Middle frontal gyrus (tissue), 1 donor: Measurements from ENCODE around the gene ZNF391.
"Not testable (repeated sequence)": the region's sequence is repeated elsewhere in the genome, so short reads cannot be mapped to it uniquely, and the experiment has no call there.

Experiments
- DNase-seq: peaks from one replicate; pipeline ENCODE4 v3.0.0-alpha.2; 2015; ENCODE audit warnings: low spot score; ENCODE audit errors: extremely low spot score

ZNF391 gene

GRCh38 chr6:27388293-27389197 is at the start of gene ZNF391:
Gene ZNF391 (plus strand): TSS chr6:27388759. CDS start chr6:27400371, 11,612 bp downstream.
- DNase-seq: peak; percentile 75

- no peak for DNase-seq
These were observed 35.7 kb upstream of the ZNF391 start for GRCh38 chr6:27352850-27353249.

DNA sequence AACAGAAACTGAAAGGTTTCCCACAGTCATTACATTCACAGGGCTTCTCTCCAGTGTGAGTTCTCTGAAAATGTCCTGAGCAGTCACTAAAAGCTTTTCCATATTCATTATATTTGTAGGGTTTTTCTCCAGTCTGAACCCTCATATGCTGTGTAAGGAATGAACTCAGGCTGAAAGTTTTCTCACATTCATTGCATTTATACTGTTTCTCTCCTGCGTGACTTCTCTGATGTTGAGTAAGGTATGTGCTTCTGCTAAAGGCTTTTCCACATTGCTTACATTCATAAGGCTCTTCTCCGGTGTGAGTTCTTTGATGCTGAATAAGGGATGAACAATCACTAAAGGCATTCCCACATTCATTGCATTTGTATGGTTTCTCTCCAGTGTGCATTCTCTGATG is 29.8 kb upstream of the ZNF391 start:
- DNase-seq: no peak

GRCh38 chr6:27359231-27359630 is 29.3 kb upstream of the ZNF391 start:
- DNase-seq: no peak

DNA sequence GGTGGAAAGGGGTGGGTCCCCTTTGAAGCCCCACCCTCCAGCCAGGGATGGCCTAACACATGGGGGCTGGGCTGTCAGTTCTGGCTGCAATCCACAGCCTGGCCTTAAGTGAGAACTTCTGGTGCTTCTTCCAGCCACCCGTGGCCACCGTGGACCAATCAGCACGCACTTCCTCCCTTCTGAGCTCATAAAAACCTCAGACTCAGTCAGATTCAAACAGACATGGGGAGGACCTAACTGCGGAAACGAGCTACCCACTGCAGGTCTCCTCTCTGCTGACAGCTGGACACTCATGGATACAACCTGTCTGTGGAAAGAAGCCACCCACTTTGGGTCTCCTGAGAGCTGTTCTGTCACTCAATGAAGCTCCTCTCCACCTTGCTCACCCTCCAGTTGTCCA is 20.4 kb upstream of the ZNF391 start:
- no peak for DNase-seq

DNA sequence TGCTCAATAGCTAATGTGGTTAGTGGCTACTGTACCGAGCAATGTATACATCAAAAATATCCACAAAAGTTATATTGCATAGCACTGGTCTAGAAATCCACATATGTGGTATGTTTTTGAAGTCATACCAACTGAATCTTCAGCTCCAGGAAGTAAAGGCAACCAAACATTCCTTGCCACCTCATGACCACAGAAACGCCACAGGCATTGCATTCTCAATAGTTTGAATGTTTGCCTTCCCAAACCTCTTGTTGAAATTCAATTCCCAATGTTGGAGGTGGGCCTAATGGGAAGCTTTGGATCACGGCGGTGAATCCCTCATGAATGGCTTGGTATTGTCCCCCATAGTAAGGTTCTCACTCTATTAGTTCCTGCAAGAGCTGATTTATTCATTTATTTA is 18.2 kb upstream of the ZNF391 start:
- DNase-seq: no peak

DNA sequence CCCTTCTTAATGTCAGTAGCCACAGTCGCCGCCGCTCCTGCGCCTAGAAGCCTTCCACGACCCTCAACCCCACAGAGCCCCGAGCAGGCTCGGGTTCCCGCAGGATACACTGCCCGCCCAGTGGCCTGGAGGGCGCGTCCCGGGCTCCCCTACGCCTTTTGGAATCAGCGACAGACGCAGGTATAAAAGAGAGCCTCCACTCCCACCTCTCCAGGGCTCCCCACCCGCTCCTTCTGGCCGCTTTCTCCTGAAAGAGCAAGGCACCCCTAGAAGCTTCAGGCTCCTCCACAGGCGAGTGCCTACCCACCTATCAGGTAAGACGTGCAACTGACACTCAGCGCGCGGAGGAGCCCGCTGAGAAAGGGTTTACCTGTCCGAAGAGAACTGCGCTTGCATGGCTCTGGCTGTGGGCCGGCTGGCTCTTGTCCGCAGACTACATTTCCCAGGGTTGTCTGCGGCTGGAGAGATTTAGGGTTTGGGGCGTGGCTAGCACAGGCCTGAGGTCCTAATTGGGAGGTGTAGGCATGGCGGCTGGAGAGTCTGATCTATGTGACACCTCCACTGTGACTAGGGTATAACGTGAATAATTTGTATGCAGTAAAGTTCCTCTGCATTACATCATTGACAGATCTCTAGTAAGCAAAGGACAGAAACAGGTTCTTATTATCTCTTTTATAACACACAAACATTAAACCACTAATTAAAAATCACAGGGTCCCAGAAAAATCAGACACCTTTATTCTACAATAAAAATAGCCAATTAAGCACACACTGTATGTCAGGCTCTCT is 13.5 kb upstream of the ZNF391 start:
- peak; percentile 77 for DNase-seq

DNA sequence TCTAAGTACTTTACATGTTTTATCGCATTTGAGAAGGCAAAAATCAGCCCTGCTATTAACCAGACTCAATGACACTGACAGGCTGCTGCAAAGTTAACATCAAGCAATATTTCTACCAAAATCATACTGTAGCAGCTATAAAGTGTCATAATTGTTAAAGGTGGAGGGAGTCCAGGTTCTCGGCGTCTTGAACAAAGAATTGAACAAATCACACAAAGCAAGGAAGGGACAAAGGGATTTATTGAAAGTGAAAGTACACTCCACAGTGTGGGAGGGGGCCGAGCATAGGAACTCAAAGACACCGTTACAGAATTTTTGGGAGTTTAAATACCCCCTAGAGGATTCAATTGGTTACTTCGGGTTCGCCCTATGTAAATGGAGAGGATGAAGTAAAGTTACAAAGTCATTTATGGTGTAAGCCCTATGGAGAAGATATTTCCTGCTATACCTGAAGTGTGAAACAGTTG is 12.9 kb upstream of the ZNF391 start:
- DNase-seq: no peak

- not testable (repeated sequence) for DNase-seq
These were observed 10.2 kb upstream of the ZNF391 start for GRCh38 chr6:27378406-27378805.

DNA sequence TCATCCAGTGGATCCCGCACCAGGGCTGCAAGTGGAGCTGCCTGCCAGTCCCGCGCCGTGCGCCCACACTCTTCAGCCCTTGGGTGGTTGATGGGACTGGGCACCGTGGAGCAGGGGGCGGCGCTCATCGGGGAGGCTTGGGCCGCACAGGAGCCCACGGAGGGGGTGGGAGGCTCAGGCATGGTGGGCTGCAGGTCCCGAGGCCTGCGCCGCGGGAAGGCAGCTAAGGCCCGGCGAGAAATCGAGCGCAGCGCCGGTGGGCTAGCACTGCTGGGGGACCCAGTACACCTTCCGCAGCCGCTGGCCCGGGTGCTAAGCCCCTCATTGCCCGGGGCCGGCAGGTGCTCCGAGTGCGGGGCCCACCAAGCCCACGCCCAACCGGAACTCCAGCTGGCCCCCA is 7.6 kb upstream of the ZNF391 start:
- DNase-seq: not testable (repeated sequence)

DNA sequence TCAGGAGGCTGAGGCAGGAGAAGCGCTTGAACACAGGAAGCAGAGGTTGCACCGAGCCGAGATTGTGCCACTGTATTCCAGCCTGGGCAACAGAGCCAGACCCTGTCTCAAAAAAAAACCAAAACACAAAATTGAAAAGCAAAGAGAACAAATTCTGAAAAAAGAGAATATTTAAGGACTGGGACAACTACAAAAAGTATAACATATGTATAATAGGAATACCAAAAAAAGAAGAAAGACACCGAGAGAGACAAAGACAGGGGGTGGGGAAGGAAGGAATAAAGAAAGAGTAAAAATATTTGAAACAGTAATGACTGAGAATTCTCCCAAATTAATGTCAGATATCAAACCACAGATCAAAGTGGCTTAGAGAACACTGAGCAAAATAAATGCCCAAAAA is 5.5 kb upstream of the ZNF391 start:
- DNase-seq: no peak

- DNase-seq: no peak
These were observed 5.1 kb upstream of the ZNF391 start for GRCh38 chr6:27383481-27383880.

- DNase-seq: no peak
These were observed 4.1 kb downstream of the ZNF391 start for GRCh38 chr6:27392623-27393022.

DNA sequence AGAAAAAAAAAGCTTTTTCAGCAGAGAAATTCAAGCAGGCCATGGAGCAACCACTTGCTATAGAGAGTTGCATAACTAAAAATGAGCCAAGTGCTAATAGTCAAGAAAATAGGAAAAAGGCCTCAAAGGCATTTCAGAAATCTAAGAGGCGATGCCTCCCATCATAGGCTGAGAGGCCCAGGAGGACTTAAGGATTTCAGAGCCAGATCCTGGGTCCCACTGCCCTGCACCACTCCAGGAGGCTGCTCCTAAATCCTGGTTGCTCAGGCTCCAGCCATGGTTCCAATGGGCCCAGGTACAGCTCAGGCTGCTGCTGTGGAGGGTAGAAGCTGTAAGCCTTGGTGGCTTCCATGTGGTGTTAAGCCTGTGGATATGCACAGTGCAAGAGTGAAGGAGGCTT is 5.5 kb downstream of the ZNF391 start:
- no peak for DNase-seq

DNA sequence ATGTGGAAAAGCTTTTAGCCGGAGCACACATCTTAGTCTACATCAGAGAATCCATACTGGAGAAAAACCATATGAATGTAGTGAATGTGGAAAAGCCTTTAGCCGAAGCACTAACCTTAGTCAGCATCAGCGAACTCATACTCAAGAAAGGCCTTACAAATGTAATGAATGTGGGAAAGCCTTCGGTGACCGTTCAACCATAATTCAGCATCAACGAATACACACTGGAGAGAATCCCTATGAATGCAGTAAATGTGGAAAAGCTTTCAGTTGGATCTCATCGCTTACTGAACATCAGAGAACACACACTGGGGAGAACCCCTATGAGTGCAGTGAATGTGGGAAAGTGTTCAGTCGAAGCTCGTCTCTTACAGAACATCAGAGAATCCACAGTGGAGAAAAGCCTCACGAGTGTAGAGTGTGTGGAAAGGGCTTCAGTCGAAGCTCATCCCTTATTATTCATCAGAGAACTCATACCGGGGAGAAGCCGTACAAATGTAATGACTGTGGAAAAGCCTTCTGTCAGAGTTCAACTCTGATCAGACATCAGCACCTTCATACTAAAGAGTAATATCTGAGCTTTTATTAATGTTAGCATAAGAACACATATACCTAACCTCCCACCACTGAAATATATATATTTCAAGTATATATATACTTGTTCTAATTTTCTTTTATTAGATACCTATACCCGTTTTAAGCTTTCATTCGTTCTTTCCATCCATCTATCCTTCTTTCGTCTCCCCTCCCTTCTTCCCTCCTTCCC is 12.5 kb downstream of the ZNF391 start:
- DNase-seq: no peak

DNA sequence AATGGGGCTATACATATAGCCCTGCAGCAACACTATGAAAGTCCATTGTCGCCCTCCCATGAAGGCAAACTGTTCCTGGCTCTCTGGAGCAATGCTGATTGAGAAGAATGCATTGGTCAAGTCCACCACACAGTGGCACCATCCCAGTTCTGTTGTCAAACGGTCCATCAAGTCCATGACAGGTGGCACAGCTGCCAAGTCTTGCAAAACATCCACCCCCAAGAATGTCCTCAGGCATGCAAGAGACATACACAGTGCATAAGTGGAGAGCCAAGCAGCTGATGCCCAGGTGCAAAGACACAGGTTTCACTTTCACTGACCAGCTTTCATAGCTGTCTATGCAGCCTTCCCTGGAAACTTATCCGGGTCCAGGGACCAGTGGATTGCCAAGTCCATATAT is 17.5 kb downstream of the ZNF391 start:
- no peak for DNase-seq

- DNase-seq: no peak
These were observed 18.7 kb downstream of the ZNF391 start for GRCh38 chr6:27407153-27407814.

GRCh38 chr6:27414300-27414699 is 25.7 kb downstream of the ZNF391 start:
- no peak for DNase-seq

GRCh38 chr6:27414996-27415395 is 26.4 kb downstream of the ZNF391 start:
- no peak for DNase-seq

- no peak for DNase-seq
These were observed 27.3 kb downstream of the ZNF391 start for GRCh38 chr6:27415898-27416297.

- no peak for DNase-seq
These were observed 30.8 kb downstream of the ZNF391 start for GRCh38 chr6:27419363-27419762.
